GM15510 (cell line): ENCODE measurements around the gene SOBP.

Source experiments
- POLR2A ChIP-seq: IDR thresholded peaks from 3 replicates; pipeline ENCODE4 v1.6.1; 2011; ENCODE audit warnings: borderline replicate concordance; ENCODE audit not compliant: insufficient read length; ENCODE audit errors: extremely low read depth

SOBP gene

GRCh38 chr6:107624050-107624449 is 134.1 kb downstream of the SOBP start:
- TF ChIP-seq POLR2A, result no peak

- TF ChIP-seq POLR2A, result no peak
Measured at GRCh38 chr6:107624541-107624940, 134.6 kb downstream of the SOBP start.

GRCh38 chr6:107625264-107625663 is 135.3 kb downstream of the SOBP start:
- no peak for TF ChIP-seq POLR2A

- TF ChIP-seq POLR2A, result no peak
Measured at GRCh38 chr6:107626645-107627044, 136.7 kb downstream of the SOBP start.

- TF ChIP-seq POLR2A, result no peak
Measured at GRCh38 chr6:107627969-107628368, 138.1 kb downstream of the SOBP start.

GRCh38 chr6:107628878-107629277 is 139.0 kb downstream of the SOBP start:
- TF ChIP-seq POLR2A, result no peak

- TF ChIP-seq POLR2A, result no peak
Measured at GRCh38 chr6:107629548-107630129, 139.7 kb downstream of the SOBP start.

GRCh38 chr6:107630348-107630977 is 140.5 kb downstream of the SOBP start:
- TF ChIP-seq POLR2A, result no peak

GRCh38 chr6:107632381-107633136 is 142.6 kb downstream of the SOBP start:
- no peak for TF ChIP-seq POLR2A

- TF ChIP-seq POLR2A, result no peak
Measured at GRCh38 chr6:107633680-107634323, 143.9 kb downstream of the SOBP start.

GRCh38 chr6:107634324-107635056 is 144.6 kb downstream of the SOBP start:
- TF ChIP-seq POLR2A, result no peak

- TF ChIP-seq POLR2A, result no peak
Measured at GRCh38 chr6:107635057-107635515, 145.2 kb downstream of the SOBP start.

GRCh38 chr6:107636486-107636885 is 146.6 kb downstream of the SOBP start:
- no peak for TF ChIP-seq POLR2A
